Osteocyte (in vitro differentiated cells): ENCODE measurements around the gene PIP5K1B. TPM values are rescaled to one million over a fixed set of nuclear protein-coding genes. Genes with fewer than 3 reads are reported as not detected.

Experiments
- DNase-seq: peaks from one replicate; pipeline ENCODE4 v3.0.0; 2021; ENCODE audit warnings: mixed read lengths; ENCODE audit not compliant: unreplicated experiment; ENCODE audit errors: extremely low spot score
- H3K27ac Mint-ChIP-seq: one replicate; pipeline ENCODE4 v1.8.0; 2021; ENCODE audit warnings: mild to moderate bottlenecking, mixed read lengths; ENCODE audit not compliant: unreplicated experiment
- H3K27me3 Mint-ChIP-seq: one replicate; pipeline ENCODE4 v1.8.0; 2021; ENCODE audit warnings: mixed read lengths; ENCODE audit not compliant: unreplicated experiment
- H3K36me3 Mint-ChIP-seq: one replicate; pipeline ENCODE4 v1.8.0; 2021; ENCODE audit warnings: mixed read lengths; ENCODE audit not compliant: unreplicated experiment
- H3K4me1 Mint-ChIP-seq: one replicate; pipeline ENCODE4 v1.8.0; 2021; ENCODE audit warnings: mixed read lengths; ENCODE audit not compliant: unreplicated experiment
- H3K4me3 Mint-ChIP-seq: one replicate; pipeline ENCODE4 v1.8.0; 2021; ENCODE audit warnings: mild to moderate bottlenecking, moderate library complexity, mixed read lengths; ENCODE audit not compliant: unreplicated experiment
- H3K9me3 Mint-ChIP-seq: one replicate; pipeline ENCODE4 v1.8.0; 2021; ENCODE audit warnings: mixed read lengths; ENCODE audit not compliant: unreplicated experiment
- CTCF ChIP-seq: fragments of 200-600 bp; sonication (generic); IDR thresholded peaks from 2 replicates; pipeline ENCODE4 v1.5.0; 2021; ENCODE audit warnings: antibody characterized with exemption, mild to moderate bottlenecking, moderate library complexity
- total RNA-seq: library from RNA; stranded (reverse); gene quantifications from 2 replicates; pipeline ENCODE4 v1.2.1, GENCODE V29; 2021

PIP5K1B gene
- total RNA-seq, 1 donor from 2014 or later = not detected

- DNase-seq = no peak
- peaks cover 10% of the 10 kb centered on the region for H3K4me1 Mint-ChIP-seq
- no peak overlapping the region for H3K27ac Mint-ChIP-seq
- H3K36me3 Mint-ChIP-seq = no peaks in the 10 kb centered on the region
- H3K9me3 Mint-ChIP-seq = no peaks in the 10 kb centered on the region
- peaks cover 43% of the 10 kb centered on the region for H3K27me3 Mint-ChIP-seq
- TF ChIP-seq CTCF = no peak
- H3K4me3 Mint-ChIP-seq = no peak overlapping the region
Measured at GRCh38 chr9:68702493-68702892, 2.5 kb upstream of the PIP5K1B start.

GRCh38 chr9:68703672-68704071 lies 1.4 kb upstream of the PIP5K1B start:
- no peak overlapping the region for H3K27ac Mint-ChIP-seq

GRCh38 chr9:68704498-68704813 lies 584 bp upstream of the PIP5K1B start:
- H3K36me3 Mint-ChIP-seq = no peaks in the 10 kb centered on the region
- H3K4me1 Mint-ChIP-seq = peaks cover 10% of the 10 kb centered on the region
- no peak for DNase-seq
- H3K27me3 Mint-ChIP-seq = peaks cover 60% of the 10 kb centered on the region
- H3K9me3 Mint-ChIP-seq = no peaks in the 10 kb centered on the region
- H3K27ac Mint-ChIP-seq = no peak overlapping the region
- no peak for TF ChIP-seq CTCF
- no peak overlapping the region for H3K4me3 Mint-ChIP-seq

More at GRCh38 chr9:68703672-68704071, 1.4 kb upstream of the PIP5K1B start:
- Mint-ChIP-seq H3K27me3 (peaks cover 52% of the 10 kb centered on the region), H3K36me3 (no peaks in the 10 kb centered on the region), H3K4me1 (peaks cover 10% of the 10 kb centered on the region), H3K9me3 (no peaks in the 10 kb centered on the region), H3K4me3 (no peak overlapping the region)
- TF ChIP-seq CTCF = no peak
- no peak for DNase-seq

GRCh38 chr9:68705531-68706362 lies 707 bp downstream of the PIP5K1B start:
- Mint-ChIP-seq H3K27me3 (peaks cover 65% of the 10 kb centered on the region), H3K36me3 (no peaks in the 10 kb centered on the region), H3K27ac (no peak overlapping the region), H3K4me1 (peaks cover 10% of the 10 kb centered on the region), H3K9me3 (no peaks in the 10 kb centered on the region), H3K4me3 (peak overlapping the region; percentile 79)
- TF ChIP-seq CTCF = no peak
- no peak for DNase-seq

GRCh38 chr9:68706363-68707201 lies 1.5 kb downstream of the PIP5K1B start:
- Mint-ChIP-seq H3K27ac (no peak overlapping the region), H3K4me1 (peaks cover 10% of the 10 kb centered on the region), H3K4me3 (peak overlapping the region; percentile 79), H3K27me3 (peaks cover 69% of the 10 kb centered on the region), H3K36me3 (no peaks in the 10 kb centered on the region), H3K9me3 (no peaks in the 10 kb centered on the region)
- TF ChIP-seq CTCF = no peak
- DNase-seq = no peak
